SK-N-SH (cell line): ENCODE measurements around the gene HARS2.

Experiments
- CTCF ChIP-seq: fragments of 200-600 bp; sonication (generic); IDR thresholded peaks from 2 replicates; pipeline ENCODE4 v1.6.1; 2017; ENCODE audit warnings: antibody characterized with exemption, mild to moderate bottlenecking, moderate library complexity
- EZH2phosphoT487 ChIP-seq: fragments of 200-600 bp; sonication (generic); IDR thresholded peaks from 2 replicates; pipeline ENCODE4 v1.6.1; 2017; ENCODE audit warnings: low read depth, mixed run types, mild to moderate bottlenecking, antibody characterized with exemption, moderate library complexity, borderline replicate concordance
- GABPA ChIP-seq: IDR thresholded peaks from 2 replicates; pipeline ENCODE4 v1.4.0; 2012; ENCODE audit warnings: low read depth, mild to moderate bottlenecking
- MAX ChIP-seq: IDR thresholded peaks from 2 replicates; pipeline ENCODE4 v1.4.0; 2012; ENCODE audit warnings: low read depth
- REST ChIP-seq: IDR thresholded peaks from 2 replicates; pipeline ENCODE4 v1.6.1; 2012; ENCODE audit warnings: mild to moderate bottlenecking, low read depth, low read length, moderate library complexity
- RFX5 ChIP-seq: IDR thresholded peaks from 2 replicates; pipeline ENCODE4 v1.6.1; 2012; ENCODE audit warnings: mild to moderate bottlenecking, improper control_type of control experiment, low read length
- TCF12 ChIP-seq: IDR thresholded peaks from 2 replicates; pipeline ENCODE4 v1.4.0; 2012
- USF1 ChIP-seq: IDR thresholded peaks from 2 replicates; pipeline ENCODE4 v1.4.0; 2012; ENCODE audit warnings: low read depth, borderline replicate concordance
- YY1 ChIP-seq: IDR thresholded peaks from 2 replicates; pipeline ENCODE4 v1.4.0; 2012; ENCODE audit warnings: low read depth, mild to moderate bottlenecking

GRCh38 chr5:140710899-140711552 lies 19.8 kb downstream of the HARS2 start:
- TF ChIP-seq TCF12 (no peak), CTCF (no peak), YY1 (peak; percentile 59; the same call in 1 of the 2 replicates), MAX (no peak), REST (peak; percentile 98), RFX5 (no peak), GABPA (no peak; the same call in 1 of the 2 replicates), USF1 (no peak), EZH2phosphoT487 (no peak)
